SIG-M5 (cell line): ENCODE data around the gene ERBB2.
"Not testable (repeated sequence)": the region's sequence is repeated elsewhere in the genome, so short reads cannot be mapped to it uniquely, and the experiment has no call there.

Experiments used
- DNase-seq: peaks from one replicate; lab custom pipeline; 2025; lab: John Stamatoyannopoulos, UW

Gene ERBB2

DNA sequence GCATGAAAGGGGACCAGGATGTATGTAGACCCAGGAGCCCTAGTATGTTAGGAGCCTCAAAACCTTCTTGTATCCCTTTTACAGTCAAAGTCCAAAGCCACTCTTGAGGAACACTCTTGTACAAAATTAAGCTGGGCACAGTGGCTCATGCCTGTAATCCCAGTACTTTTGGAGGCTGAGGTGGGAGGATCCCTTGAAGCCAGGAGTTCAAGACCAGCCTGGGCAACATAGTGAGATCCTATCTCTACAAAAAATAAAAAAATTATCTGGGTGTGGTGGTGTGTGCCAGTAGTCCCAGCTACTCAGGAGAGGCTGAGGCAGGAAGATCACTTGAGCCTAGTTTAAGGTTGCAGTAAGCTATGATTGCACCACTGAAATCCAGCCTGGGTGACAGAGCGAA is 26.1 kb downstream of the ERBB2 start:
- not testable (repeated sequence) for DNase-seq

DNA sequence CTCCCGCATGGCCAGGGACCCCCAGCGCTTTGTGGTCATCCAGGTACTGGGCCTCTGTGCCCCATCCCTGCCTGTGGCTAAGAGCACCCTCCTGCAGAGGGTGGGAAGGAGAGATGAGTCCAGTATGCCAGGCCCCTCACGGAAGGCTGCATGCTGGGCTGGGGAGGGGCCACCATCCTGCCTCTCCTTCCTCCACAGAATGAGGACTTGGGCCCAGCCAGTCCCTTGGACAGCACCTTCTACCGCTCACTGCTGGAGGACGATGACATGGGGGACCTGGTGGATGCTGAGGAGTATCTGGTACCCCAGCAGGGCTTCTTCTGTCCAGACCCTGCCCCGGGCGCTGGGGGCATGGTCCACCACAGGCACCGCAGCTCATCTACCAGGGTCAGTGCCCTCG is 26.8 kb downstream of the ERBB2 start:
- DNase-seq, result no peak

DNA sequence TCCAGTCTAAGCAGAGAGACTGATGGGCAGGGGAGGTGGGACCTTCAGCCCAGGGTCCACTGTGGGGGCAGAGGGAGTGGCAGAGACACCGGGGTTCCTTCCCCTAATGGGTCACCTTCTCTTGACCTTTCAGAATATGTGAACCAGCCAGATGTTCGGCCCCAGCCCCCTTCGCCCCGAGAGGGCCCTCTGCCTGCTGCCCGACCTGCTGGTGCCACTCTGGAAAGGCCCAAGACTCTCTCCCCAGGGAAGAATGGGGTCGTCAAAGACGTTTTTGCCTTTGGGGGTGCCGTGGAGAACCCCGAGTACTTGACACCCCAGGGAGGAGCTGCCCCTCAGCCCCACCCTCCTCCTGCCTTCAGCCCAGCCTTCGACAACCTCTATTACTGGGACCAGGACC is 27.7 kb downstream of the ERBB2 start:
- DNase-seq, result no peak

DNA sequence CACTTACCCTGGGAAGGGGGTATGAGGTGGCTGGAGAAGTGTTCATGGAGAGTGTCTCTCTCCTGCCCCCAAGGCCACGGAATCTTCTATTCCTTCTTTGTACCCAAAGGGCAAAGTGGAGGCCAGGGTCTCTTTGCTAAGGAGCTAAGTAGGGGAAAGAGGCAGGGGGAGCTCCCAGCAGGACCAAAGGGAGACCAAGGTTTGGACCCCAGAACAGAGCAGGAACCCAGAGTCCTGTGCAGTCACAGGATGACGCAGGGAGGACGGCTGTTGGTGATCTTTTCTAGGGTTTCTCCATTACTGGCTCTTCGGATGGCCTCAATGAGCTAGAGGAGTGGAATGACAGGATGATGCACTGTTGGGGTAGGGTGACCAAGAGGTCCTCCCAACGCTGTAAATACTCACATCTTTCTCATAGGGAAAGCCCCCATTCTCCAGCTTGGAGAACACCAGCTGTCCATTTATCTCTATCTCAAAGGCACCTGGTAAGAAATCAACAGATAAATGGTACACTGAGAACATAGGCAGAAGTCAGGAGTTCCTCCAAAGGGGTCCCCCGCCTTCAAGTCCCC is 29.5 kb downstream of the ERBB2 start:
- DNase-seq, result no peak

DNA sequence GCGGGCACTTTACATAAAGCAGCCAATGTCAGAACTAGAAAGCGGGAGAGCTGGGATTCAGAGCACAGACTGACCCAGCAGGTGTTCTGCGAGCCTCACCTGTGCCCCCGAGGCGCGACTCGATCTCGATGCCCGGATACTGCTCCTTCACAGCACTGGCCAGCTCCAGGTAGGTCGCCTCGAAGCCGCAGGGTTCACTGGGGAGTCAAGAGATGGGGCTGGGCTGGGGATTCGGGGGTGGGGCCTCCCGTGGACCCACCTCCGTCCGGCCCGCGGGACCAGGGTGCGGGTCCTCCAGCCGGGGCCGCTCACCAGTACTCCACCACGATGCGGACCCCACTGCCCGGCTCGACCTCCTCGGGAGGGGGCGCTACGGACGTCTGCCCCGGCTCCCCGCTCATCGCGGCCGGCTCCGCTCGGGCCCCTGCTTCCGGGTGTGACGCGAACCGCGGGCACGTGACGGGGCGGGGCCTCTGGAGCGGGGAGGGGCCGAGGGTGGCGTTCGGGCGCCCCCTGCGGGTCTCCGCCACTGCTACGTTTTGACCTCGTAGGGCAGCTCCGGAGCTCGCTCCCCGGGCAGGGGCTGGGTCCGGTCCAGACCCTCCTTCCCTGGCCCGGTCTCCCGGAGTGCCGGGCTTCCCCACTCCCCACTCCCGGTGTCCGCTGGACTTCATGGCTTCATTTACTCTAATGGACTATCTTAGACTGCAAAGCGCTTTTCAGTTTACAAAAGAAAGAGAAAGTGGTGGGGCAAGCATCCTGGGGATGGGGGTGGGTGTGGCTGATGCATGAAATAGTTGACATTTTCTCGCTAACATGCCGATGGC is 30.4 kb downstream of the ERBB2 start, which contains the start of gene MIEN1:
Gene MIEN1 (minus strand): TSS at position 438 of the 827 bp plus-strand sequence. CDS start 37 bp downstream, at position 401.
- DNase-seq, result no peak

DNA sequence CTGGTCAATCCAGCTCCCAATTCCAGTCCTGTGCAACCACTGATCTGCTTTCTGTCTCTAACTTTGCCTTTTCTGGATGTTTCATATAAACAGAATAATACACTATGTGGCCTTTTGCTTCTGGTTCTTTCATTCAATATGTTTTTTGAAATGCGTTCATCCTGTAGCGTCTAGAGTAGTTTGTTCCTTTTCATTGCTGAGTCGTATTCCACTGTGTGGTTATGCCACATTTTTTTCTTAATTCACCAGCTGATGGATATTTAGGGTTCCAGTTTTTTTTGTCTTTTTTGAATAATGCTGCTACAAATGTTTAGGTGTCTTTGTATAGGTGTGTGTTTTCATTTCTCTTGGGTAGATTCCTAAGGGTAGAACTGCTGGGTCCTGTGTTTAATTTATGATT is 32.7 kb downstream of the ERBB2 start:
- DNase-seq, result no peak

DNA sequence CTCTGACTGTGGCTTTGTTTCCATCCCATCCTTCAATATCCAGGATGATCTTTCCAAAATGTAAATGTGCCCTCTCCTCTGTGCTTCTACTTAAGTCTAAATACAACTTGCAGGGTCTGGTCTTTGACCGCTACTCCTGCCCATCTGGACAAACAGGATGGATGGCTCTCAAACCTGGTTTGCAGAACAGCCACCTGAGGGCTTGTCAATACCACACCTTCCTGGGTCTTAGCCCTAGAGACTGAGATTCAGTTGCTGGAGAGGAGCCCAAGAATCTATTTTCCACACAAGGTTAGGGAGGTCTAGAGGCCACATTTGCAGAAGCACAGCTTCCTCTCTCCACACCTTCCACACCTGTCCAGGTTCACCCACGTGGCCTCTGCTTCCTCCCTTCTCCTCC is 36.0 kb downstream of the ERBB2 start:
- DNase-seq, result no peak

DNA sequence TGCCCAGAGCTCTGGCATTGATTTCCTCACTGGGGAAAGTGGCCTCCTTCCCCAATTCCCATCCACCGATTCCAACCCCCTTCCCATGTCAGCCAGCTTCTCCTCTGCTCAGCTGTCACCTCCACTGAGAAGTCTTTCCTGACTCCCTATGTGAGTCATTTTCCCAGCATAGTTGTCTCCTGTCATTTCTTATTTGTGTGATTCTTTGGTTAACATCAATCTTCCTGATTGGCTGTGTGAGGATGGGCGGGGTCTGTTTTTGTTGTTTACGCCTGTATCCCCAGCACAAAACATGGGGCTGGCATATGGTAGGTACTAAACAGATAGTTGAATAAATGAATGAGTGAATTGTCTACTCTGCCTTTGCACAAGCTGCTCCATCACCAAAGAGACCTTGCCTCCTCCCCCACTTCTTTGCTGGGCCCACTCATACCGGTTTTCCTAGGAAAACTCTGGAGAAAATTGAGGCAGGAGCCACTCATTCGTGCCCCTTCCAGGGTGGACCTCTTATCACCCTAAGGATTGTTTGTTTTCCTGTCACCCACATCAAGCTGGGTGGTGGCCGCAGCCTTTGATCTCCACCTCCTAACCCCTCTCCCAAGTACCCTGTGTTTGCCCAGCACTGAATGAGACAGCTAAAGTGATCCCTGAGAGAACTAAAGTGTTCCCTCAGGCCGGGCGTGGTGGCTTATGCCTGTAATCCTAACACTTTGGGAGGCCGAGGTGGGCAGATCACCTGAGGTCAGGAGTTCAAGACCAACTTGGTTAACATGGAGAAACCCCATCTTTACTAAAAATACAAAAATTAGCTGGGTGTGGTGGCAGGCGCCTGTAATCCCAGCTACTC is 36.7 kb downstream of the ERBB2 start:
- no peak for DNase-seq

DNA sequence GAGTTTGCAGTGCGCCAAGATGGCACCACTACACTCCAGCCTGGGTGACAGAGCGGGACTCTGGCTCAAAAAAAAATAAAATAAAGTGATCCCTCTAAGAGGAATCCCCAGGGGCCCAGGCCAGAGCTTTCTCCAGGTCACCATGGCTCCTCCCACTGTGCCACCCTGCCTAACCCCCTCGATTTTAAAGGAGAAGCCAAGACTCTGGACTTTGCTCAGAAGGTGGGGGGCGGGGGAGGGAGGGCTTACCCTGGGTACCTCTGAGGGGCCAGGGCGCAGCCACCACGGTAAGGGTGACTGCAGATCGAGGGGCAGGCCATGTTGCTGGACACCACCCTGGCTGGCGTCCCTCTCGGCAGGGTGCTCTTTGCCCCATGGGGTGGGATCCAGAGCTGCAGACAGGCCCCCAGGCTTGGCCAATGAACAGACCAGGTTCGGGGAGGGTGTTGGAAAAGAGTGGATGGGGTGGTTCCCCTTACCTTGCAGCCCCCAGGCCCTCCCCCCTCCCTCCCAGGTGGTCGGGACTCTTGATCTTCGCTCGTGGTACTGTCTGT is 37.4 kb downstream of the ERBB2 start:
- no peak for DNase-seq

DNA sequence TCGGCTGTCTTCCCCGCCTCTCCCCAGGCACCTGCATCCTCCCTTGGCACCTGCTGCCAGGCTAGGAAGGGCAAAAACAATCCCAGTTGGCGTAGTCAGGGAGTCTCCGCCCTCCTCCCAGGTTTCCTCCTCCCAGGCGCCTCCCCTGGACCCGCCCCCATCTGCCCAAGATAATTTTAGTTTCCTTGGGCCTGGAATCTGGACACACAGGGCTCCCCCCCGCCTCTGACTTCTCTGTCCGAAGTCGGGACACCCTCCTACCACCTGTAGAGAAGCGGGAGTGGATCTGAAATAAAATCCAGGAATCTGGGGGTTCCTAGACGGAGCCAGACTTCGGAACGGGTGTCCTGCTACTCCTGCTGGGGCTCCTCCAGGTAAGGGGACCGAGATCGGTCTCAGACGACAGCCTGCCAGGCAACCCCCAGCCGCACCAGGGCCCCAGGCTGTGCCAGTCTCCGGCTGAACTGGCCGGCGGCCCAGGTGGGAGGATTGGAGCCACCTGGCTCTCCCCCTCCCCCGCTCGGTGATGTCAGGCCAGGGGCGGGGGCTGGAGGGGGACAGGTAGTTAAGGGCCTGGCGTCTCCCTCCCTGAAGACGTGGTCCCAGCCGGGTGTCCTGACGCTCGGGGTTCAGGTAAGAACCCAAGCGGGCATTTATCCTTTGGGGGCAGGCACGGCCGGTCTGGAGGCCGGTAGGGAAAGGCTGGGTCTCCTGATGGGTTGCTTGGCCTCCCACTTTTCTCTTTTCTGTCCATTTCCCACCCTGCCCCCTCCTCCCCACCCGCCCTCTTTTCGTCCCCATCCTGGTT is 38.1 kb downstream of the ERBB2 start, which contains the start of gene GRB7:
Gene GRB7 (plus strand): TSS at position 179 of the 808 bp plus-strand sequence. CDS start 4,364 bp downstream, outside the sequence.
- no peak for DNase-seq

DNA sequence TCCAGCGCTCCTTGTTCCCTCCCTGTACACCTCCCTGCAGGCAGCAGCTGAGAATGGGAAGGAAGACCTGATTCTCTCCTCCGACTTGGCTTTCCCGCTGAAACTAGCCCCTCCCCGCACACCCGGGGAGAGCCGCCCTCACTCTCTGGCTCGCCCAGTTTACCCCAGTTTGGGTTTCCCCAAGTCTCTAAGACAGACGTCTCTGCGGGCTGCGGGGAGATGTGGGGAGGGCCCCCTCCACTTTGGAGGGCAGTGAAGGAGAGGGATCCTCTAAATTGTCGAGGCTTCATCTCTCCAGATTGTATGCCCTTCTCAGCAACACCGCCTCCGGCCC is 38.7 kb downstream of the ERBB2 start:
- no peak for DNase-seq

DNA sequence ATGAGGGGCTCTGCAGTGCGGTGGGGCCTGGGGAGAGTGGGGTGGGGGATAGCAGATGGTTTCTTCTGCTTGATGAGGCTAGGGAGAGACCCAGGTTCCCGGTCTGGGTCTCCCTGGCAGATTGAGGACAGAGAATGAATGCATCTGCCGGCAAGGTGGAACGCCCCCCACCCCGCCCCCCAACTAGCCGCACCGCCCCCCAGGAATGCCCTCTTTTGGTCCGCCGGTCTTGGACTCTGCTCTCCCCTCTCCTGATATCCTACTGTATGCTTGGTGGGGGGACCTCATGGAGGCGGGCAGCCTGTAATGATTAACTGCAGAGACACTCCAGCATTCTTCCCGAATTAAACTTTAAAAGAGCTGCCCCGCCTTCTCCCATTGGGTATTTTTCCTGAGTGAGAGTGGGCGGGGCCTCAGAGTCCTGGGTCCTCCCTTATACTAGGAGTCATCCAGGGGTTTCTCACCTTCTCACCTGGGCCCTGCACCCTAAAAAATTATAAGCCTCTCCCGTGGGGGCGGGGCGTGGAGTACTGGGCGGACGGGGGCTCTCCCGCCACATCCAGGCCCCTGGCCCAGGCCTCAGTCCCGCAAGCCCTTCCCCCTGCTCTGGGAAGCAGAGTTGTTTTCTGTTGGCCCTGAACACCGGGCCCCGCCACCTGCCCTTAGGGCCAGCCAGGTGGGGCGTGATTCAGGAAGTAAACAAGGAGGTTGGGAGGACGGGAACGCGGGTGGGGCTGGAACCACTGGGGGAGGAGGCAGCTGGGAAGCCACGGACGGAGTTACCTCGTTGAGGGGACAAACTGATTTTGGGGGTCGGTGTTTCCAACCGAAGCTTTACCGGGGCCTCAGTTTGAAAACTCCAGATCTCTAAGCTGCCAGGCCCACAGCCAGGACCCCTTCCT is 39.4 kb downstream of the ERBB2 start:
- no peak for DNase-seq

DNA sequence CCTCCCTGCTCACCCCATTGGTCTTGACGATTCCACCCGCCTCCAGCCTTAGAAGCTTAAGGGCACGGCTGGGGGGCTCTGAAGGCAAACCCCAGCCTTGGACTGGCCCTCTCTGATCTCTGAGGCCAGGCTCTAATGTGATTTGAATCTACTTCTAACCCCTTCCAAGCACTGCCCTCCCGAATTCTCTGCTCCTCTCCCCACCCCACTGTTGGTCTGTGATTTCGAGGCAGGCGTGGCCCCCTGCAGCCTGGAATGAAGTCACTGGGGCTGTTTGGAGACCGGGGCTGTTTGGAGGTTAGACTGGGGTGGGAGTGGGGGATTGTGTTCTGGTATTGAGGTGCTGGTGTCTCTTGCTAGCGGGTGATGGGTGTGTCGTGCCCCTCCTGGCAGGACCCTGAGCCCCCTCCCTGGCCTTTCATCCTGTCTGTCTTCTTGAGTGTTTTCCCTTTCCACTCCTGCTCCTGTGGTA is 40.1 kb downstream of the ERBB2 start:
- no peak for DNase-seq

DNA sequence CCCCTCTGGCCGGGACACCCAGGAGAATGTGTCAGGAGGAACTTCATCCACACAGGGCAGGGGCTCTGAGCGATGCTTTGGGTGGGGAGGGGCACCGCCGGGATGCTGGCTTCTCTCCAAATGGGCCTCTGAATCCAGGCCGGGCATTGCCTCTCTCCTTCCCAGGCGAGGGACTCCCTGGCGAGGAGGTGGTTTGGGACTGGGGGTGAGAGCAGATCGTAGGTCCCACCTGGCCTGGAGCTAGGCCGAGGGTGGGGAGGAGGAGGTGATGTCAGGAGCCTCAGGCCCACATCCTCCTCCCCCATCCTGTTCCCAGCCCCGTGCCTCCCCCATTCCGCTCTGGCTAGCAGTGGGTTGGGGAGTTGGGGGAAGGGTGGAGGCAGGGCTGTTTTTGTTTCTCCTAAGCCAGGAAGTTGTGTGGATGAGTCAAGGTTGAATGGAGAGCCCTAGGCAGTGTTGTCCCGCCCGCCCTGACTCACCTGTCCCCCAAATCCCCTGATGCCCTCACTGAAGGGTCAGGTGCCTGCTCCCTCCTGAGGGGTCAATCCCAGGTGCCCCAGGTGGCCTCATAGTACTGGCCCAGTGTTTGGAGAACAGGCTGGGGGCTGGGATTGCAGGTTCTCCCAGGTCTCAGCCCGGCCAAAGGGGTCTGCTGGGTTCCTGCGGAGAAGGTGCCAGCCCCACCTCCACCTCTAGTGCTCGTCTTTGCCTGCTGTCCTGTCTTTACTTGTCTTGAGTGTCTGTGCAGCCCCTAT is 40.7 kb downstream of the ERBB2 start:
- DNase-seq, result no peak

DNA sequence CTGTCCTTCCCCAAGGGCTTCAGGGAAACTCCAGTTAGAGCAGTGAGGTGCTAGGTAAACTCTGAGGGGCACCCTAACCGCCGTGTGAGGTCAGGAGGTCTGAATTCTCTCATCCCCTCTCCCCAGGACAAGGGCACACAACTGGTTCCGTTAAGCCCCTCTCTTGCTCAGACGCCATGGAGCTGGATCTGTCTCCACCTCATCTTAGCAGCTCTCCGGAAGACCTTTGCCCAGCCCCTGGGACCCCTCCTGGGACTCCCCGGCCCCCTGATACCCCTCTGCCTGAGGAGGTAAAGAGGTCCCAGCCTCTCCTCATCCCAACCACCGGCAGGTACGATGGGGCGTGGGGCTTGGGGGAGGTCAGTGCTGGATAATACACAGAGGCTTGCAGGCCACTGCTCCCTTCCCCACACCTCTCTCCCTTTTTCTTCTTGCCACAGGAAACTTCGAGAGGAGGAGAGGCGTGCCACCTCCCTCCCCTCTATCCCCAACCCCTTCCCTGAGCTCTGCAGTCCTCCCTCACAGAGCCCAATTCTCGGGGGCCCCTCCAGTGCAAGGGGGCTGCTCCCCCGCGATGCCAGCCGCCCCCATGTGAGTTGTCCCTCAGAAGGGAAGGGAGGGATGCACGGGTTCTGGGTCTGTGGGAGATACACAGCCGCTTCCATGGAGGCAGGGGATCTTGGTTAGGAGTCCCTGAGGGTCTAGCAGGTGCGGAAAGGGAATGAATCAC is 42.4 kb downstream of the ERBB2 start:
- DNase-seq, result no peak

DNA sequence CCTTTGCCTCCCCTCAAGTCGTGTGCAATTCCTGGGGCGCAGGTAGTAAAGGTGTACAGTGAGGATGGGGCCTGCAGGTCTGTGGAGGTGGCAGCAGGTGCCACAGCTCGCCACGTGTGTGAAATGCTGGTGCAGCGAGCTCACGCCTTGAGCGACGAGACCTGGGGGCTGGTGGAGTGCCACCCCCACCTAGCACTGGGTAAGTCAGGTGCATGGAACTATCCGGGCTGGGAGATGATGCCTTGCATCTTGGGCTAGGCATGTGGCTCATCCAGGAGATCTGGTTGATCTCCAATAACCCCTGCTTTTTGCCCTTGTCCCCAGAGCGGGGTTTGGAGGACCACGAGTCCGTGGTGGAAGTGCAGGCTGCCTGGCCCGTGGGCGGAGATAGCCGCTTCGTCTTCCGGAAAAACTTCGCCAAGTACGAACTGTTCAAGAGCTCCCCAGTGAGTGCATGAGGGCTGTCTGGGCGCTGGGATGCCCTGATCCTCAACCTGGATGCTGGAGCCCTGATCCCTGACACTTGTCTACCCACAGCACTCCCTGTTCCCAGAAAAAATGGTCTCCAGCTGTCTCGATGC is 43.1 kb downstream of the ERBB2 start:
- DNase-seq, result no peak

DNA sequence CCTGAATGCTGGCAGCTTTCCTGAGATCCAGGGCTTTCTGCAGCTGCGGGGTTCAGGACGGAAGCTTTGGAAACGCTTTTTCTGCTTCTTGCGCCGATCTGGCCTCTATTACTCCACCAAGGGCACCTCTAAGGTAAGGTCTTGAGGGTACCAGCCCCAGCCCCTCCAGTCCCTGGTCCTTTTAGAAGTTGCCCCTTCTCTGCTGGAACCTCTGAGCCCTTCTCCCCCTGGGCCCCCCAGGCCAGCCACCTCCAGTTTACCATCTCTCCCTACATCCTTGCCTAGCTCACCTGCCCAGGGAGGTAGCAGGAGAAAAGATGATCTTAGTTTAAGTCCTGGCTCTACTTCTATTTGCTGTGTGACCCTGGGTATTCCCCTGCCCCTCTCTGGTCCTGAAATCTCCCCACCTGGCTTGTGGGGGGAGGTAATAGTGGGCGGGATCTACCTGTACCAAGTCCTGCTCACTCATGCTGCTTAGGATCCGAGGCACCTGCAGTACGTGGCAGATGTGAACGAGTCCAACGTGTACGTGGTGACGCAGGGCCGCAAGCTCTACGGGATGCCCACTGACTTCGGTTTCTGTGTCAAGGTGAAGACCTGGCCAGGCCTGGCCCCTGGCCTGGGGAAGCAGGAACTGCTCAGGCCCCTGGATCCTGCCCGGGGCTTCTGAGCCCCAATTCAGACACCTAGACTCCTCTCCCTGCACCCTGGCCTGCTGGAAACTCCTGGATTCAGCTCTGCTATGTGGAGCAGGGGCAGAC is 44.4 kb downstream of the ERBB2 start:
- DNase-seq, result no peak

DNA sequence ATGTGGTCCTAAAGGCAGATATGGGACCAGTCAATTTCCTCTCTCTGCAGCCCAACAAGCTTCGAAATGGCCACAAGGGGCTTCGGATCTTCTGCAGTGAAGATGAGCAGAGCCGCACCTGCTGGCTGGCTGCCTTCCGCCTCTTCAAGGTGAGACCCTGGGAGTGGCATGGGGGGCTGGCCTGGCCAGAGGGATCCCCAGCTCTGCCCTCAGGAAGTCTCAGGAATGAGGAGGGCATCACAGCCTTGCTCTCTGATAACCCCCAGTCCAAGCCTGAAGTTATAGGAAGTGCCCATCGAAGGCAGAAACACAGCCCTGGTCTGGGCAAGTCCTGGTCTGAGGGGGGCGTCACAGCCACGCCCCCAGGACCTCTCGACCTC is 45.0 kb downstream of the ERBB2 start:
- no peak for DNase-seq
